Activated CD8-positive, alpha-beta memory T cell treated with anti-CD3 and anti-CD28 coated beads for 36 hours (primary cell): ENCODE data around the gene FXYD6. TPM values are rescaled to one million over a fixed set of nuclear protein-coding genes. Genes with fewer than 3 reads are reported as not detected.

Source experiments
- CTCF ChIA-PET: fragments of 350-600 bp; sonication (Branson Sonifier 250); formaldehyde crosslinking; loops from one replicate; lab custom pipeline; 2021; ENCODE audit warnings: antibody characterized with exemption; lab: Charles Lee
- POLR2A ChIA-PET: fragments of 350-600 bp; sonication (Branson Sonifier 250); formaldehyde crosslinking; loops from one replicate; lab custom pipeline; 2021; ENCODE audit warnings: antibody characterized with exemption; lab: Charles Lee
- total RNA-seq, 2 experiments: library from RNA; stranded (reverse); gene quantifications; one replicate each; pipeline ENCODE4 v1.2.3, GENCODE V29; 2021

FXYD6 gene
- total RNA-seq, 2 experiments from 2014 or later: 0.10 TPM; not detected in 1

- CTCF ChIA-PET: interaction anchor here (1.2 to 2.0 kb wide), 2 partner anchors 31 to 33 kb away, joined by 3 to 7 read pairs; no protein-coding TSS in a partner anchor
- POLR2A ChIA-PET: no interaction called here
These were observed 37.4 kb upstream of the FXYD6 start for GRCh38 chr11:117913736-117914397.

- ChIA-PET POLR2A (no interaction called here), CTCF (no interaction called here)
These were observed 36.0 kb upstream of the FXYD6 start for GRCh38 chr11:117912497-117912896.

- ChIA-PET CTCF (no interaction called here), POLR2A (no interaction called here)
These were observed 35.2 kb upstream of the FXYD6 start for GRCh38 chr11:117911694-117912093.

- POLR2A ChIA-PET: no interaction called here
- CTCF ChIA-PET: no interaction called here
These were observed 34.6 kb upstream of the FXYD6 start for GRCh38 chr11:117910941-117911655.

- ChIA-PET POLR2A (no interaction called here), CTCF (no interaction called here)
These were observed 34.1 kb upstream of the FXYD6 start for GRCh38 chr11:117910525-117910924.

- ChIA-PET CTCF (interaction anchor here (1.1 kb wide), 1 partner anchor 37 kb away, joined by 3 read pairs; no protein-coding TSS in a partner anchor), POLR2A (no interaction called here)
These were observed 33.3 kb upstream of the FXYD6 start for GRCh38 chr11:117909611-117910382.

GRCh38 chr11:117908959-117909610 is 32.6 kb upstream of the FXYD6 start:
- CTCF ChIA-PET: interaction anchor here (1.1 kb wide), 1 partner anchor 38 kb away, joined by 3 read pairs; no protein-coding TSS in a partner anchor
- POLR2A ChIA-PET: no interaction called here

GRCh38 chr11:117908109-117908895 is 31.8 kb upstream of the FXYD6 start:
- ChIA-PET POLR2A (no interaction called here), CTCF (interaction anchor here (1.4 kb wide), 1 partner anchor 101 kb away, joined by 4 read pairs; no protein-coding TSS in a partner anchor)

GRCh38 chr11:117907276-117908108 is 31.0 kb upstream of the FXYD6 start:
- ChIA-PET CTCF (interaction anchor here (1.4 kb wide), 1 partner anchor 100 kb away, joined by 4 read pairs; no protein-coding TSS in a partner anchor), POLR2A (no interaction called here)

GRCh38 chr11:117906710-117907109 is 30.3 kb upstream of the FXYD6 start:
- ChIA-PET CTCF (no interaction called here), POLR2A (no interaction called here)

GRCh38 chr11:117906126-117906525 is 29.7 kb upstream of the FXYD6 start:
- POLR2A ChIA-PET: no interaction called here
- CTCF ChIA-PET: no interaction called here

- ChIA-PET CTCF (no interaction called here), POLR2A (no interaction called here)
These were observed 29.1 kb upstream of the FXYD6 start for GRCh38 chr11:117905524-117905923.

GRCh38 chr11:117903505-117904382 is 27.3 kb upstream of the FXYD6 start:
- ChIA-PET CTCF (interaction anchor here (0.8 kb wide), 1 partner anchor 43 kb away, joined by 3 read pairs; no protein-coding TSS in a partner anchor), POLR2A (no interaction called here)

- POLR2A ChIA-PET: no interaction called here
These were observed 25.8 kb upstream of the FXYD6 start for GRCh38 chr11:117902001-117902845.

GRCh38 chr11:117901601-117902000 is 25.1 kb upstream of the FXYD6 start:
- ChIA-PET POLR2A (no interaction called here), CTCF (no interaction called here)

More at GRCh38 chr11:117902001-117902845, 25.8 kb upstream of the FXYD6 start:
- CTCF ChIA-PET: no interaction called here
